GM18519 (cell line): Measurements from ENCODE around the gene C10orf90.

Experiments
- ATAC-seq: cut with Tn5 transposase; IDR thresholded peaks from one replicate; pipeline ENCODE4 v1.9.1; 2021; ENCODE audit warnings: mild to moderate bottlenecking, moderate library complexity; ENCODE audit not compliant: unreplicated experiment, low FRiP score

C10orf90 gene

GRCh38 chr10:126675656-126676438 is 5.4 kb upstream of the C10orf90 start:
- no peak for ATAC-seq

DNA sequence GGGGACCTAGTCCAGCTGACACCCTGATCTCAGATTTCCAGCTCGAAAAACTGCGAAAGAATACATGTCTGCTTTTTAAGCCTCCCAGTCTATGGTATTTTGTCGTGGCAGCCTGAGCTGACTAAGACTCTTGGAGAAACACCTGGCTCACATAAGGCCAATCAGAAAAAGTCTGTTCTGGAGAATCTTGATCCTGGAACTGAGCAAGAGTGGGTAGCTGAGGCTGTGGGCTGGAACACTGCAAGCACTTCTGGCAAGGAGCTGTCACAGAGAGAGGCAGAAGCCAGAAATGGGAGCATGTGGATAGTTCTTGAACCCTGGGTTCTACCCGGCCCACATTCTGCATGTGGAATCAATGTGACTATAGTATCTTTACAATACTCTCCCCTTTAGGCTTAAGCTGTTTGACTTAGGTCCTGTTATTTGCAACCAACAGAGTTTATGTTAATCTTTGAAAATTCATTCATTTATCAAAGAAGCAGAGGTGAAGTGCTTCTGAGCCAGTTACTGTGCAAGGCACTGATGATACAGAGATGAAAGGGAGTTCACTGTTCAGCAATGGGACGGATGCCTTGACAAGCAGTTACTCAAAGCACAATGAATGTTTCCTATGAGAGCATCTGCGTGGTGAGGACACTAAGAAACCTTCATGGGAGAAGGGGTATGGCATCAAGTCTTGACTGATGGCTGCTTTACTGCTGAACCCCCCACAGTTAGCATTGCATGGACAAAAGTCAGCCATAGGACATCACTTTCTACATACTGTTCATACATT is 4.4 kb upstream of the C10orf90 start:
- no peak for ATAC-seq

DNA sequence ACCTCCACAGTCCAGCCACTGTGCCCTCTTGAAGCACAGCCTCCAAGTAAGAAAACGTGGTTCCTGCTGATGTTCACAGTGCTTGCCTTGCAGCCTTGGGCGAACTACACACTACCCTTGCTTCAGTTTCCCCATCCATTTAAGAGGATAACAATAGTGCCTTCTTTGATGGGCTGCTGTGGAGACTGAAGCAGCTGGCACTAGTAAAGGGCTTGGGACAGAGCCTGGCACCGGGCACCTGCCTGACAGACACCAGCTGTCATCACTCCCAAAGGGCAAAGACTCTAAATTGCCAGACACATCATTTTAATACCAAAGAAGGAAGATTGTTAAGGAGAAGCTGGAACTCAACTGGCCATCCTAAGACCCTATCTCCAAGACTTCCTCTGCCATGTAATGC is 3.1 kb upstream of the C10orf90 start:
- no peak for ATAC-seq

GRCh38 chr10:126671402-126671975 is 996 bp upstream of the C10orf90 start:
- no peak for ATAC-seq

DNA sequence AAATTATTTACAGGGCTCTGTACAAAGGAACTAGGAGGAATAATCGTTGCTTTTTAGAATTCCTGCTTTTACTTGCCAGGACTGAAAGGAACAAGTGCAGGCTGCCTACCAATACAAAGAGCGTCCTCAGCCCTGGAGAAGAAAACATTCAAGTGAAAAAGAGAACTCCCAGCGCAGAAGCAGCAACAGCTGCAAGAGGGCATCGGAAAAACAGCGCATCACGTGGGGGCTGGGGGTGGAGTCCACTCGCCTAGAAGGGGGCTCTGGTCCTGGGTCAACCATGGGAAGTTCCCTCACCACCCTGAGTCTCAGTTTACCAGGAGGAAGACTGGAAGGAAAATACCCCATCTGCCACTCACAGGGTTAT is 385 bp upstream of the C10orf90 start:
- no peak for ATAC-seq

DNA sequence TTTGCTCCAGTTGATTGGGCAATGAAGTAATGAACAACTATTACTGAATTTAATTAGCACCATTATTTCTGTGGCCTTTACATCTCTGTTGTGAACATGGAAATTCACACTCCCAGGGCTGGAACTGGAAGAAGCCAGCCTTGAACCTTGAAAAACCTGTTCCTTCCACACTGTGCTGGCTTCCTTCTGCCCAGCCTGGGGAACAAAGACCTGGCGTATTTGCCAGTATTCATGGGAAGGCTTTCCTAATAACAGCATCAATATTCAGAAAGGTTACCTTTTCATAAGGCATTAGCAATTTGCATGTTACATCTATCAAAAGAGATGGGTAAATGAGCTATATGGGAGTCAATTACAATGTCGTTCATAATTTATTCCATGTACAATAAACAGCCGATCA is 1.3 kb downstream of the C10orf90 start:
- no peak for ATAC-seq

DNA sequence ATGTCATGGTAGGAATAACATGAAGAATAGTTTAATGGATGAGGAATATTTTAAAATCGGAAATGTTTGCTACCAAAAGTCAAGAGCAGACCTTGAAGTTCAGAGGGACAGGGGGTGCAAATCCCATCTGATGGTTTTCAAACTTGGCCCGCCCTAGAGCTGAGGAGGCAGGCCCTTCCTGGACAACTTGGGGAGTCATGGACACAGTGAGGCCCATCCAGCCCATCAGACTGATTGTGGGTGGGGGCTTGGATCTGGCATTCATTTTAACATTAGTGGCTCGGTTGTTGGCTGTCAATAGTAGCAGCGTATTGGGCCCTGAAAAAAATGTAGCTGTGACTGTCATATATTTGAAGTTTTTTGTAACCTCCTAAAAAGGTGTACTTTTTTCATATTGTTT is 2.0 kb downstream of the C10orf90 start:
- no peak for ATAC-seq

DNA sequence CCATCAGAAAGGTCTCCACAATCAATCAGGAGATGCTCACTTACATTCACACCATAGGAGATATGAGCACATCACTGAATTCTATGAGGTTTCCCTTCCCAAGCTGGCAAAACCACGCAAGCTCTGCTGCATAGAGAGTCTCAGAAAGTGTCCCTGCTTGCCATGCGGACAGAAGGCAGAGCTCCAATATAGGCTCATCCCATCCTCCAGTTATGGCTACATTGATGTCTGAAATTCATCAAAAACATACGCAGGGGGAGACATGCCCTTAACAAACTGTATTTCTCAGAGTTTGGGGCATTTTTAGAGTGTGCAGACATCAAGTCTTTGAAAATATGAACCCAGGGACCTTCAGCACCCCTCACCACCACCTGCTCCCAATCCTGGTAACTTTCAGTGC is 2.9 kb downstream of the C10orf90 start:
- ATAC-seq: no peak

- ATAC-seq: no peak
Observed at GRCh38 chr10:126665207-126665606, 5.3 kb downstream of the C10orf90 start.

DNA sequence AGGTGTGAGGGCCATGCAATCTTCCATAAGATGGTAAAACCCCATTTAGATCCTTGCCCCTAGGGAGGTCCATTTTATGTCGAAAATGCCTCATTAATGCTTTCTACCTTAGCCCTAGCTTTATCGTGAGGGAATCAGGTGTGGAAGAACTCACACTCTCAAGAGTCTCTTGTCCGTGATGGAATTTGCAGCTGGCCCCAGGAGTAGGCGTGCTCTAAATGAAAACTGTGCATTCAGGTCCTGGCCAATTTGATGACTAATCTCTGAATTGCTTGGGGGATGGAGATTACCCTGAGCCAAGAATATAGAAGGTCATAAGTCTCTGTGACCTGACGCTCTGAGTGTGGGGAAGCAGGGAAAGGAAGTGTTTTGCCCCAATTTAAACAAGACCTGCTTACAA is 6.6 kb downstream of the C10orf90 start:
- no peak for ATAC-seq

- ATAC-seq: no peak
Observed at GRCh38 chr10:126663328-126663727, 7.2 kb downstream of the C10orf90 start.

DNA sequence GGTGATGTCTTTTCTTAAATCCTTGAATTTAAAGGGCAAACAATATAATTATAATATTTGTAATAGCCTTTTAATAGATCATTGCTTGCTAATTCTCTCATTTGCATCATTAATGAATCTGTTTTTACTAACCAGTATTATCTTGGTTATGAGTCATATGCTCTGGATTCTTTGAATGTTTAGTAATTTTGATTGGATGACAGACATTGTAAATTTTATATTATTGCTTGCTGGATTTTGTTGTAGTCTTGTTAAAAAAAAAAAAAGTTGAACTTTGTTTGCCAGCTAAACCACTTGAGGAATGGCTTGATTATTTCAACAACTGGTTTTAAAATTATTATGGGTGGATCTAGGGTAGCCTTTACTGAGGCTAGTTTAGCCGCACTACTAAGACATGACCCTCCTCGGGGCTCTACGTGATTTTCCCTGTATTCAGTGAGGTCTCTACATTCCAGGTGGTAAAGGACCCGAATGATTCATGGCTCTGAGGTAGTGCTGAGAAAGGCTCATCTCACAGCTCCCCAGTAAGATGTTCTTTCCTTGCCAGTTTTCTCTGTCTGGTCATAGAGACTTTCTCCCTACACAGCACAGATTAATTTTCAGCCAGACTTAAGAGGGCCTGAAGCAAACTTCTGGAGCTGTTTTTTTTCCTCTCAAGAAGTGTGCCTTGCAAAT is 8.5 kb downstream of the C10orf90 start:
- ATAC-seq: no peak

DNA sequence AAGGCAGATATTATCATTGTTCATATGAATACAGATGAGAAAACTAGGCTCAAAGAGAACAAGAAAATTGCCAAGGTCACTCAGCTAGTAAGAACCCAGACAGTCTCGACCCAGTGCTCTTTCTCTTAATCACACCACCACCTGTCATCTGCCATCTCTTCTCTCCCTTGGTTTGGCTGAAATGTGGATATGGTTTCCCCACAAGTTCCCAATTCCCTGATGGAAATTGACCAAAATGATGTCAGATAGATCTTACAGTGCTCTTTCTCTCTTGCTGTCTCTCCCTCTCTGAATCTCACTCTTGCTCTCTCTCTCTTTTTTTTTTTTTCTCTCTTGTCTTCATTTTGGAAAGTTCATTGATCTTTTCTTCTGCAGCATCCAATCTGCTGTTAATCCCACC is 9.1 kb downstream of the C10orf90 start:
- ATAC-seq: no peak

- ATAC-seq: no peak
Observed at GRCh38 chr10:126659750-126660149, 10.7 kb downstream of the C10orf90 start.

DNA sequence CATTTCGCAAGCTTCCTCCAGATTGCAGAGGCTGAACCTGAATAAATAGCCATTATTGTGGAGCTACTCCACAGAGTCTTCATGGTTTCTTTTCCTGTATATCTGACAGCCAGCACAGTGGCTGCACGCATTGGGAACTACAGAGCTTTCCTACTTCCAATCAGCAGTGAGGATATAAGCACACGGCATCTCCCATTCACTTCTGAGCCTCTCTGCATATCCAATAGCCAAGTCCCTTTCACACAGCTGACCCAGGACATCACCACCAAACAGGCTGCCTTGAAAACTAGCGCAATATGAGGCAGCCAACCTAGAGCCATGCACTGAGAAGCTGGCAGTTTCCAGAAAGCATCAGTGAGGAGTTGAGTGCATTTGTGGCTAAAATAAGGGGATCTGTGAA is 11.6 kb downstream of the C10orf90 start:
- ATAC-seq: no peak

DNA sequence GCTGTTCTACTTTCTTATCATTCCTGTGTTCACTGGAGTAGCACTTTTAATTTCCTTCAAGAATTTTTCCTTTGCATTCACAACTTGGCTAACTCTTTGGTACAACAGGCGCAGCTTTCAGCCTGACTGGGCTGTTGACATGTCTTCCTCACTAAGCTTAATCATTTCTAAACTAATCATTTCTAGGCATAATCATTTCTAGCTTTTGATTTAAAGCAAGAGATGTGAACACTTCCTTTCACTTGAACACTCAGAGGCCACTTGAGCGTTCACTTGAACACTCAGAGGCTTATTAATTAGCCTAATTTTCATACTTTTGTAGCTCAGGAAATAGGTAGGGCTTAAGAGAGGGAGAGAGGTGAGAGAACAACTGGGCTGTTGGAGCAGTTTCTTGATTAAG is 15.9 kb downstream of the C10orf90 start:
- ATAC-seq: no peak

GRCh38 chr10:126651467-126651866 is 19.0 kb downstream of the C10orf90 start:
- no peak for ATAC-seq

GRCh38 chr10:126650161-126650560 is 20.3 kb downstream of the C10orf90 start:
- ATAC-seq: no peak

- ATAC-seq: no peak
Observed at GRCh38 chr10:126647116-126647515, 23.4 kb downstream of the C10orf90 start.

- ATAC-seq: no peak
Observed at GRCh38 chr10:126646110-126646509, 24.4 kb downstream of the C10orf90 start.

- no peak for ATAC-seq
Observed at GRCh38 chr10:126640401-126640800, 30.1 kb downstream of the C10orf90 start.
